Astrocyte (in vitro differentiated cells and primary cell): Measurements from ENCODE around the gene MVP.

Source experiments
- EZH2 ChIP-seq: IDR thresholded peaks from 2 replicates; pipeline ENCODE4 v1.6.1; 2012; ENCODE audit warnings: mild to moderate bottlenecking, low read length, inconsistent platforms; ENCODE audit not compliant: insufficient read depth
- TF ChIP-seq, protein P1 (sequence below): IDR thresholded peaks from 2 replicates; pipeline ENCODE4 v1.5.1; 2011; ENCODE audit warnings: low read depth, mild to moderate bottlenecking, inconsistent platforms, low read length, moderate library complexity; ENCODE audit not compliant: insufficient read depth

GRCh38 chr16:29868396-29869009, 48.2 kb downstream of the MVP start:
- TF ChIP-seq, protein P1, sequence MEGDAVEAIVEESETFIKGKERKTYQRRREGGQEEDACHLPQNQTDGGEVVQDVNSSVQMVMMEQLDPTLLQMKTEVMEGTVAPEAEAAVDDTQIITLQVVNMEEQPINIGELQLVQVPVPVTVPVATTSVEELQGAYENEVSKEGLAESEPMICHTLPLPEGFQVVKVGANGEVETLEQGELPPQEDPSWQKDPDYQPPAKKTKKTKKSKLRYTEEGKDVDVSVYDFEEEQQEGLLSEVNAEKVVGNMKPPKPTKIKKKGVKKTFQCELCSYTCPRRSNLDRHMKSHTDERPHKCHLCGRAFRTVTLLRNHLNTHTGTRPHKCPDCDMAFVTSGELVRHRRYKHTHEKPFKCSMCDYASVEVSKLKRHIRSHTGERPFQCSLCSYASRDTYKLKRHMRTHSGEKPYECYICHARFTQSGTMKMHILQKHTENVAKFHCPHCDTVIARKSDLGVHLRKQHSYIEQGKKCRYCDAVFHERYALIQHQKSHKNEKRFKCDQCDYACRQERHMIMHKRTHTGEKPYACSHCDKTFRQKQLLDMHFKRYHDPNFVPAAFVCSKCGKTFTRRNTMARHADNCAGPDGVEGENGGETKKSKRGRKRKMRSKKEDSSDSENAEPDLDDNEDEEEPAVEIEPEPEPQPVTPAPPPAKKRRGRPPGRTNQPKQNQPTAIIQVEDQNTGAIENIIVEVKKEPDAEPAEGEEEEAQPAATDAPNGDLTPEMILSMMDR = no peak
- no peak for TF ChIP-seq EZH2
